ENCODE data around the gene LEFTY1. TPM values are rescaled to one million over a fixed set of nuclear protein-coding genes. Genes with fewer than 3 reads are reported as not detected.
"Not testable (repeated sequence)": the region's sequence is repeated elsewhere in the genome, so short reads cannot be mapped to it uniquely, and the experiment has no call there.

LEFTY1 gene
- total RNA-seq, 1 donor = not detected

DNA sequence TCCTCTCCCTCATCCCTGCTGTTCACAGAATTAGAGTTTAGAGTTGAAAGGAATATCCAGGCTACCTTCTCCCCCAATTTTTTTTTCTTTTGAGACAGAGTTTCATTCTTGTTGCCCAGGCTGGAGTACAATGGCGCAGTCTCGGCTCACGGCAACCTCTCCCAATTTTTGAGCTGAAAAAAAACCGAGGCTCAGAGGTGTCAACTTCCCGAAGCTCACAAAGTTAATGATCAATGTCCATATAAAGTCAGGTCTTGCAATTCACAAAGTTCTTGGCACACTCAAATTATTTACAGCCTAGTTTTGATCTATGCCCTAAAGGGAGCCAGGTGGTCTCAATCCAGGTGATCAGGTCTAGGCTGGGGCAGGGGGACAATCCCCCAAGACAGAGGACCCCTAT is 797 bp upstream of the LEFTY1 start:
- TF ChIP-seq, protein P1, sequence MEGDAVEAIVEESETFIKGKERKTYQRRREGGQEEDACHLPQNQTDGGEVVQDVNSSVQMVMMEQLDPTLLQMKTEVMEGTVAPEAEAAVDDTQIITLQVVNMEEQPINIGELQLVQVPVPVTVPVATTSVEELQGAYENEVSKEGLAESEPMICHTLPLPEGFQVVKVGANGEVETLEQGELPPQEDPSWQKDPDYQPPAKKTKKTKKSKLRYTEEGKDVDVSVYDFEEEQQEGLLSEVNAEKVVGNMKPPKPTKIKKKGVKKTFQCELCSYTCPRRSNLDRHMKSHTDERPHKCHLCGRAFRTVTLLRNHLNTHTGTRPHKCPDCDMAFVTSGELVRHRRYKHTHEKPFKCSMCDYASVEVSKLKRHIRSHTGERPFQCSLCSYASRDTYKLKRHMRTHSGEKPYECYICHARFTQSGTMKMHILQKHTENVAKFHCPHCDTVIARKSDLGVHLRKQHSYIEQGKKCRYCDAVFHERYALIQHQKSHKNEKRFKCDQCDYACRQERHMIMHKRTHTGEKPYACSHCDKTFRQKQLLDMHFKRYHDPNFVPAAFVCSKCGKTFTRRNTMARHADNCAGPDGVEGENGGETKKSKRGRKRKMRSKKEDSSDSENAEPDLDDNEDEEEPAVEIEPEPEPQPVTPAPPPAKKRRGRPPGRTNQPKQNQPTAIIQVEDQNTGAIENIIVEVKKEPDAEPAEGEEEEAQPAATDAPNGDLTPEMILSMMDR (IDR thresholded peaks at IDR 0.05; ENCODE audit: extremely low read depth, low read depth, low read length) = no peak
- H2AFZ ChIP-seq (ENCODE audit: low read length) = no peak overlapping the region
- DNase-seq (ENCODE audit: insufficient read length, low spot score, missing footprints) = no peak
- H3K36me3 ChIP-seq (ENCODE audit: insufficient read depth, low read length) = no peaks in the 10 kb centered on the region
- H3K9me3 ChIP-seq (ENCODE audit: low read depth, low read length) = no peaks in the 10 kb centered on the region
- H3K4me1 ChIP-seq (ENCODE audit: insufficient read depth, low read length) = peaks cover 5% of the 10 kb centered on the region
- H3K4me3 ChIP-seq (ENCODE audit: insufficient read depth, low read length) = no peak overlapping the region
- no peaks in the 10 kb centered on the region for H3K27me3 ChIP-seq (ENCODE audit: insufficient read depth, low read length)
- H3K4me2 ChIP-seq (ENCODE audit: insufficient read depth, low read length) = no peak overlapping the region
- no peak overlapping the region for H3K27ac ChIP-seq (ENCODE audit: low read depth, low read length)
- no peaks in the 10 kb centered on the region for H4K20me1 ChIP-seq (ENCODE audit: insufficient read depth, low read length)
- no peaks in the 10 kb centered on the region for H3K79me2 ChIP-seq (ENCODE audit: insufficient read depth, low read length)

DNA sequence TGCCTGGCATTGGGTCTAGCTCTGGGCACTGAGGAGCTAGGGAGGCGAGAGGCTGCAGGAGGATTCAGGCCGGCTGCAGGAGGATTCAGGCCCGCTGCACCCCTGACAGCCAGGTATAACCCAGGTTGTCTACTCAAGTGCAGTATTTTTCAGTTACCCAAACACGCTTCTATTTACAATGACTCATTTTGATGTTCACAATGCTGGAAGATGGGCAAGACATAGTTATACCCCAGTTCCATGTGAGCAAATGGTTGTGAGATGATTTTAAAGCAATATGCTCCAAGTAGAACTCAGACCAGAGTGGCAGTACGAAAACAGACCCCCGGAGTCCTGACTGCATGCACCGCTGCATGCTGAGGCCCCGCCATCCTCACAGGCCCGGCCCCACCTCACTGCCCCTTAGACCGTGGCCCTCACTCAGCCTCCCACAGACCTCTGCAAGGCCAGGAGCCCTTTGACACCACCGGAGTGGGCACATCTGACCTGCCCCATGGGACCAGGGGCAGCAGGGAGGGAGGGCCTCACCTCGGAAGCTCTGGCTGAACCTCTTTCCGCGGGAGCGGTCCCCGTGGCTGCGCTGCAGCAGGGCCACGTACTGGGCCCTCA is 553 bp downstream of the LEFTY1 start:
- H4K20me1 ChIP-seq (ENCODE audit: insufficient read depth, low read length) = no peaks in the 10 kb centered on the region
- H3K9me3 ChIP-seq (ENCODE audit: low read depth, low read length) = no peaks in the 10 kb centered on the region
- H3K79me2 ChIP-seq (ENCODE audit: insufficient read depth, low read length) = no peaks in the 10 kb centered on the region
- H3K27me3 ChIP-seq (ENCODE audit: insufficient read depth, low read length) = no peaks in the 10 kb centered on the region
- TF ChIP-seq, protein P1 (IDR thresholded peaks at IDR 0.05; ENCODE audit: extremely low read depth, low read depth, low read length) = no peak
- no peak overlapping the region for H3K4me2 ChIP-seq (ENCODE audit: insufficient read depth, low read length)
- H3K27ac ChIP-seq (ENCODE audit: low read depth, low read length) = no peak overlapping the region
- H3K36me3 ChIP-seq (ENCODE audit: insufficient read depth, low read length) = no peaks in the 10 kb centered on the region
- peak; percentile 74 for DNase-seq (ENCODE audit: insufficient read length, low spot score, missing footprints)
- H3K4me1 ChIP-seq (ENCODE audit: insufficient read depth, low read length) = peaks cover 5% of the 10 kb centered on the region
- no peak overlapping the region for H2AFZ ChIP-seq (ENCODE audit: low read length)
- H3K4me3 ChIP-seq (ENCODE audit: insufficient read depth, low read length) = no peak overlapping the region

DNA sequence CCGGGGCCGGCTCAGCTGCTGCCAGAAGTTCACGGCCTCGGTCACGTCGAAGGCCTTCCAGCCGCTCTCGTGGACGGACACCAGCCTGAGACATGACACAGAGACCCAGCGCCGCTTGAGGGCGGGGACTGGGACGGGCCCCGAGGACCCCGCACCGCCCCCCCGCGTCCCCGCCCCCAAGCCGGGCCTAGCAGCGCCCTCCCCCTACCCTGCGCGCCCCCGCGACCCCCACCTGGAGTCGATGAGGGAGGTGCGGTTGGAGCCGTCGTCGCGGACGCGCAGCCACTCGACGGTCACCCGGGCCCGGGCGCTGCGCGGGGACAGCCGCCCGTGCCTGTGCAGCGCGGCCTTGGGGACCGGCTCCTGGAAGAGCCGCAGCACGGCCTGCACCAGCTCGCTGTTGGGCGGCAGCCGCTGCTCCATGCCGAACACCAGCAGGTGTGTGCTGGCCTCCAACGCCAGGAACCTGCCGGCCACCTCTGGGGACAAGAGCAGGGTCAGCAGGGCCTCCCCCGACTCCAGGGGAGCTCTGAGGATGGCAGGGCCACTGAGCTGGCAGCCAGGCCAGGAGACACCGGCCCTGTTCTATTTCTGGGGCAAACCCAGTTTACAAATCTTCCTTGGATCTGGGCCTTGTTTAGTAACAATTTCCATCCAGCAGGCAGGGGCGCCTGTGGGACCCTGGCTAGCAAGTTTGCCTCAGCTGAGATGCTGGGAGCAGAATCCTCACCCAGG is 1.2 kb downstream of the LEFTY1 start:
- not testable (repeated sequence) for H4K20me1 ChIP-seq (ENCODE audit: insufficient read depth, low read length); H3K4me2 ChIP-seq (ENCODE audit: insufficient read depth, low read length); H3K4me1 ChIP-seq (ENCODE audit: insufficient read depth, low read length); H3K9me3 ChIP-seq (ENCODE audit: low read depth, low read length); H3K27ac ChIP-seq (ENCODE audit: low read depth, low read length); H3K4me3 ChIP-seq (ENCODE audit: insufficient read depth, low read length); DNase-seq (ENCODE audit: insufficient read length, low spot score, missing footprints); H3K79me2 ChIP-seq (ENCODE audit: insufficient read depth, low read length); H3K36me3 ChIP-seq (ENCODE audit: insufficient read depth, low read length); H2AFZ ChIP-seq (ENCODE audit: low read length); H3K27me3 ChIP-seq (ENCODE audit: insufficient read depth, low read length)

DNA sequence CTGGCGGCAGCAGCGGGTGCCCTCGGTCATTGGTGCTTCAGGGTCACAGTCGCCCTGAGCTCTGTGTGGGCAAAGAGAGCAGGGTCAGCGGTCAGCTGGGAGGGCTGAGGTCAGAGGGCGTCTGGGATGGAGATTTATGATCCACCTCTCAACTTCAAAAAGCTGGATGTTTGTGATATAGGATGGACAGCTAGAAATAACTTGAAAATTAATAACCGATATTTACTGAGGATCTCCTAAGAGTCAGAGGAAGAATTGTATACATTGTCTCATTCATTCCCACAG is 2.0 kb downstream of the LEFTY1 start:
- Histone ChIP-seq H3K4me3 (ENCODE audit: insufficient read depth, low read length) (no peak overlapping the region), H3K27me3 (ENCODE audit: insufficient read depth, low read length) (no peaks in the 10 kb centered on the region), H3K9me3 (ENCODE audit: low read depth, low read length) (no peaks in the 10 kb centered on the region), H3K27ac (ENCODE audit: low read depth, low read length) (no peak overlapping the region), H3K4me2 (ENCODE audit: insufficient read depth, low read length) (no peak overlapping the region), H3K36me3 (ENCODE audit: insufficient read depth, low read length) (no peaks in the 10 kb centered on the region), H3K4me1 (ENCODE audit: insufficient read depth, low read length) (peaks cover 9% of the 10 kb centered on the region), H3K79me2 (ENCODE audit: insufficient read depth, low read length) (peaks cover 4% of the 10 kb centered on the region), H2AFZ (ENCODE audit: low read length) (no peak overlapping the region), H4K20me1 (ENCODE audit: insufficient read depth, low read length) (no peaks in the 10 kb centered on the region)
- TF ChIP-seq, protein P1 (IDR thresholded peaks at IDR 0.05; ENCODE audit: extremely low read depth, low read depth, low read length) = no peak
- peak; percentile 29 for DNase-seq (ENCODE audit: insufficient read length, low spot score, missing footprints)

All from osteoblast (primary cell).